ENCODE results near the gene XG.
"Not testable (repeated sequence)": the region's sequence is repeated elsewhere in the genome, so short reads cannot be mapped to it uniquely, and the experiment has no call there.

The XG gene

GRCh38 chrX:2751291-2751690 lies 549 bp upstream of the XG start:
- TF ChIP-seq CTCF (IDR thresholded peaks at IDR 0.05; ENCODE audit: extremely low read depth, insufficient read depth, missing control alignments): no peak
- in situ Hi-C loops (cut with MboI; ENCODE audit: low pct_unique_long_range_greater_than_20kb, low sequenced_read_pairs, unreplicated experiment): no loop called here
- DNase-seq (ENCODE audit: low spot score): no peak

- DNase-seq (ENCODE audit: low spot score); in situ Hi-C loops (cut with MboI; ENCODE audit: low pct_unique_long_range_greater_than_20kb, low sequenced_read_pairs, unreplicated experiment): not testable (repeated sequence)
Measured at GRCh38 chrX:2752441-2752840, 601 bp downstream of the XG start.

- in situ Hi-C loops (cut with MboI; ENCODE audit: low pct_unique_long_range_greater_than_20kb, low sequenced_read_pairs, unreplicated experiment); DNase-seq (ENCODE audit: low spot score): not testable (repeated sequence)
Measured at GRCh38 chrX:2755163-2755715, 3.4 kb downstream of the XG start.

GRCh38 chrX:2756548-2756947 lies 4.7 kb downstream of the XG start:
- TF ChIP-seq CTCF (IDR thresholded peaks at IDR 0.05; ENCODE audit: extremely low read depth, insufficient read depth, missing control alignments): no peak
- in situ Hi-C loops (cut with MboI; ENCODE audit: low pct_unique_long_range_greater_than_20kb, low sequenced_read_pairs, unreplicated experiment): no loop called here
- DNase-seq (ENCODE audit: low spot score): no peak

- no peak for TF ChIP-seq CTCF (IDR thresholded peaks at IDR 0.05; ENCODE audit: extremely low read depth, insufficient read depth, missing control alignments)
- in situ Hi-C loops (cut with MboI; ENCODE audit: low pct_unique_long_range_greater_than_20kb, low sequenced_read_pairs, unreplicated experiment): no loop called here
- DNase-seq (ENCODE audit: low spot score): no peak
Measured at GRCh38 chrX:2761246-2761645, 9.4 kb downstream of the XG start.

GRCh38 chrX:2762671-2763070 lies 10.8 kb downstream of the XG start:
- DNase-seq (ENCODE audit: low spot score); in situ Hi-C loops (cut with MboI; ENCODE audit: low pct_unique_long_range_greater_than_20kb, low sequenced_read_pairs, unreplicated experiment): not testable (repeated sequence)

- in situ Hi-C loops (cut with MboI; ENCODE audit: low pct_unique_long_range_greater_than_20kb, low sequenced_read_pairs, unreplicated experiment); DNase-seq (ENCODE audit: low spot score): not testable (repeated sequence)
Measured at GRCh38 chrX:2764766-2765548, 13.1 kb downstream of the XG start.

GRCh38 chrX:2765549-2765830 lies 13.7 kb downstream of the XG start:
- no peak for DNase-seq (ENCODE audit: low spot score)
- in situ Hi-C loops (cut with MboI; ENCODE audit: low pct_unique_long_range_greater_than_20kb, low sequenced_read_pairs, unreplicated experiment): no loop called here
- TF ChIP-seq CTCF (IDR thresholded peaks at IDR 0.05; ENCODE audit: extremely low read depth, insufficient read depth, missing control alignments): no peak

- in situ Hi-C loops (cut with MboI; ENCODE audit: low pct_unique_long_range_greater_than_20kb, low sequenced_read_pairs, unreplicated experiment): no loop called here
- no peak for DNase-seq (ENCODE audit: low spot score)
- TF ChIP-seq CTCF (IDR thresholded peaks at IDR 0.05; ENCODE audit: extremely low read depth, insufficient read depth, missing control alignments): no peak
Measured at GRCh38 chrX:2766906-2767305, 15.1 kb downstream of the XG start.

Measured in GM13977 (cell line).